SH-SY5Y (cell line): ENCODE results near the gene PFN1.

Experiments used
- GATA2 ChIP-seq: IDR thresholded peaks from 2 replicates; pipeline ENCODE4 v1.6.1; 2011; ENCODE audit warnings: mild to moderate bottlenecking, low read depth, low read length
- GATA3 ChIP-seq: IDR thresholded peaks from 2 replicates; pipeline ENCODE4 v1.6.1; 2011; ENCODE audit warnings: low read depth, mild to moderate bottlenecking, low read length, moderate library complexity

DNA sequence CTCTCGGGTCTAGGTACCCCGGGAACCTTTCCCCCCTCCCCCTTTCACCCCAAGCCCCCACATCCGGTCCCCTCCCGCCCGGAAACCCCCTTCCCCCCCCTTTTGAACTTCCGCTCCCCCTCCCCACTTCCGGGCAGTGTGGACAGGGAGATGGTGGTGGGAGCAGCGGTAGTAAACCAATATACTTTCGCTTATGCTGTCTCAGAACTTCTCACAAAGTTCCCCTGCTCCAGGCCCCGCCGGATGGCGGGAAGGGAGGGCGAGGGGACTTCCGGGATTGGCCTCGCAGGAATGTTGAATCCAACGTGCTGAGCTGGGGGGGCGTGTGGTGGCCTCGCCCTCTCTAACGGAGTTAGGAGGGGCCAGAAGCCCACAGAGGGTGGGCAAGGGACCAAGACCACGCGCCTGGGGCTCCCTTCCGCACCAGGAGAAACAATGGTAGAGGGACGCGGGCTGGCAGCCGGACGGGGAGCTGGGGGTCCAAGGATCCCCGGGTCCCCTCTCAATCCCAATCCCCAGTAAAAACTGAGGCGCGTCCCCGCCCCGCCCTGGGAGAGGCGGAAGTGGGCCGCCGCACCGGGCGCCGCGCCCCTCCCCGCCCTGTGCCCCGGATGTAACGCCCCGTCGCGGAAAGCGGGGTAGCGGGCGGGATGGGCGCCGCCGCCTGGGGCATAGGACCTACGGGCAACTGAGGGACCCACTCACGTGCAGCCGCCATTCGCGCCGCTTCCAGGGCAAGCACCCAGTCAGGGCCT is 742 bp downstream of the PFN1 start:
- TF ChIP-seq GATA3 (no peak), GATA2 (no peak)
